Pancreas (tissue), 10 donors: Measurements from ENCODE around the gene CXCL12. TPM values are rescaled to one million over a fixed set of nuclear protein-coding genes. Genes with fewer than 3 reads are reported as not detected.

Experiments
- ATAC-seq, 4 donors: fragments of 200-7000 bp; cut with Tn5 transposase; one replicate each; pipeline versions ENCODE4 v1.8.0 to v1.9.1; 2020; ENCODE audit warnings: mild to moderate bottlenecking in 4 of 4, moderate library complexity in 4 of 4
- DNase-seq, 6 donors: peaks; one replicate each; pipeline ENCODE4 v3.0.0-alpha.2; 2020
- FAIRE-seq: peaks from 2 replicates; lab custom pipeline; 2012; peaks lifted over from hg19 to GRCh38; lab: Jason Lieb, UNC
- H3K27ac ChIP-seq, 4 donors: fragments of 200-600 bp; sonication (generic); 1 replicate in 3 of 4; 2 replicates in 1 of 4; pipeline versions ENCODE4 v1.5.0 to v1.8.0; 2020
- H3K27me3 ChIP-seq, 4 donors: fragments of 200-600 bp; one replicate each; pipeline ENCODE4 v1.8.0; 2021
- H3K36me3 ChIP-seq, 3 donors: fragments of 200-600 bp; sonication (generic) in 1 of 3; one replicate each; pipeline versions ENCODE4 v1.5.0 to v1.8.0; 2020 to 2021
- H3K4me1 ChIP-seq, 3 donors: fragments of 200-600 bp; one replicate each; pipeline ENCODE4 v1.8.0; 2021
- H3K4me3 ChIP-seq, 4 donors: fragments of 200-600 bp; sonication (generic) in 2 of 4; one replicate each; pipeline versions ENCODE4 v1.5.0 to v1.8.0; 2020 to 2021
- H3K9me3 ChIP-seq, 4 donors: fragments of 200-600 bp; one replicate each; pipeline ENCODE4 v1.8.0; 2021
- WGBS, 2 donors: extraction: QIAGEN DNeasy Blood & Tissue Kit; methylation state at CpG; one replicate each; pipeline ENCODE4 v1.1.7; 2013; 5-methylcytosine and 5-hydroxymethylcytosine counted together
- intact Hi-C, 3 donors: fragments of 100-400 bp; cut with DNase I; formaldehyde crosslinking; loops; one replicate each; pipeline versions ENCODE4 v1.11.1 to v1.14.2; 2022
- polyA plus RNA-seq, 2 donors: library from polyadenylated mRNA; stranded (reverse); fragments of 200-250 nt; gene quantifications; one replicate each; pipeline ENCODE4 v1.2.3, GENCODE V29; 2013
- total RNA-seq, 6 donors: library from RNA; stranded (reverse); fragmentation: NEBNext Ultra II Directional in 4 of 6; extraction: Animal tissue kit (Norgen Biotek cat#: 25700) in 4 of 6; gene quantifications; one replicate each; pipeline versions ENCODE4 v1.2.1 to v1.2.4, GENCODE V29; 2021 to 2023
- TF ChIP-seq, protein P1 (sequence below), 4 donors: fragments of 200-600 bp; sonication (generic) in 3 of 4; IDR thresholded peaks; one replicate each; pipeline versions ENCODE4 v1.5.0 to v1.8.0; 2021; ENCODE audit warnings: antibody characterized with exemption in 4 of 4
- donor health status: healthy with polysubstance abuse.
- donor health status: DM: no; HTN: no; CAD: no; lungs with moderate emphysema.
- donor health status: DM: no; HTN: no; CAD: no.
- donor health status: control.
- donor health status: control.
- donor health status: Bipolar disorder and iron deficiency.
- donor health status: DM: yes; HTN: yes; CAD: no.
- donor health status: DM: no; HTN: no; CAD: no.
- donor health status: DM: no; HTN: no; CAD: no.
- donor health status: DM: yes; HTN: yes; CAD: no.

CXCL12 gene
- total and polyA plus RNA-seq, 8 donors, result 35.9 to 131 (median 91.1) TPM

DNA sequence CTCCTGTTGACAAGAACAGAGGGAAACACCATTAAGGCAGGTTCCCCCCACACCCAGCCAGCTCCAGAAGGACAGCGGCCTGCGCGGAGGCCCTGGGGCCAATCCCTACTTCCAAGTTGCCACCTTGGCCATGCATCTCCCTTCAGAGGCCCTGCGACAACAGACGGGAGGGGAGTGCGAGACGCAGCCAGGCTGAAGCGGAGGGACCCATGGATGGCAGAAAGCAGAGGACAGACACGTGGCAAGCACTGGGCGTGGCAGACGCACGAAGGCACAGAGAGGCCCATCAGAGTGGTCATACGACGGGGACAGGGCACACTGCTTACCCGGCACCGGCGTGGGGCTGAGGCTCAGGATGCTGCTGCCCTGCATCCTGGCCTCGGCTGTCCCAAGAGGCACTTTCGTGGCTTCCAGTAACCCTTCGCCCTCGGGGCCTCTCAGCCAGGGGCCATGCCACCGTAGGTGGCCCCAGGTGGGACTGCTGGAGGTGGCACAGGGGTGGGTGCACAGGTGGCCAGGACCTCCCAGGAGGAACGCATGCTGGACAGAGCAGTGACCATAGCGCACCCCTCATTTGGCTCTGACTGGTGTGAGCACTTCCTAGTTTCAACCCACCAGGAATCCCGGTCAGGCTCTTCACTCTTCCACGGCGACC, 11.4 kb downstream of the CXCL12 start:
- intact Hi-C loops, result no loop called here
- Histone ChIP-seq H3K4me1 (peaks cover 0 to 4% (median 0%) of the 10 kb centered on the region in 3 donors), H3K27me3 (no peaks in the 10 kb centered on the region), H3K4me3 (no peak overlapping the region), H3K9me3 (no peaks in the 10 kb centered on the region), H3K27ac (peak overlapping the region in 1 of 4 donors; percentile 14), H3K36me3 (peaks cover 0 to 35% (median 17%) of the 10 kb centered on the region in 3 donors)
- ATAC-seq, result no peak
- 85 to 89% methylated on average over 27 of the region's 27 CpGs for WGBS, 2 donors
- no peak for DNase-seq
- no peak for FAIRE-seq
- TF ChIP-seq, protein P1, sequence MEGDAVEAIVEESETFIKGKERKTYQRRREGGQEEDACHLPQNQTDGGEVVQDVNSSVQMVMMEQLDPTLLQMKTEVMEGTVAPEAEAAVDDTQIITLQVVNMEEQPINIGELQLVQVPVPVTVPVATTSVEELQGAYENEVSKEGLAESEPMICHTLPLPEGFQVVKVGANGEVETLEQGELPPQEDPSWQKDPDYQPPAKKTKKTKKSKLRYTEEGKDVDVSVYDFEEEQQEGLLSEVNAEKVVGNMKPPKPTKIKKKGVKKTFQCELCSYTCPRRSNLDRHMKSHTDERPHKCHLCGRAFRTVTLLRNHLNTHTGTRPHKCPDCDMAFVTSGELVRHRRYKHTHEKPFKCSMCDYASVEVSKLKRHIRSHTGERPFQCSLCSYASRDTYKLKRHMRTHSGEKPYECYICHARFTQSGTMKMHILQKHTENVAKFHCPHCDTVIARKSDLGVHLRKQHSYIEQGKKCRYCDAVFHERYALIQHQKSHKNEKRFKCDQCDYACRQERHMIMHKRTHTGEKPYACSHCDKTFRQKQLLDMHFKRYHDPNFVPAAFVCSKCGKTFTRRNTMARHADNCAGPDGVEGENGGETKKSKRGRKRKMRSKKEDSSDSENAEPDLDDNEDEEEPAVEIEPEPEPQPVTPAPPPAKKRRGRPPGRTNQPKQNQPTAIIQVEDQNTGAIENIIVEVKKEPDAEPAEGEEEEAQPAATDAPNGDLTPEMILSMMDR (IDR thresholded peaks at IDR 0.05), result no peak

- H3K27ac ChIP-seq, result no peak overlapping the region
- TF ChIP-seq, protein P1 (IDR thresholded peaks at IDR 0.05), result no peak
- H3K36me3 ChIP-seq, result peaks cover 0 to 27% (median 17%) of the 10 kb centered on the region in 3 donors
- H3K9me3 ChIP-seq, result no peaks in the 10 kb centered on the region
- no peak for DNase-seq
- FAIRE-seq, result no peak
- intact Hi-C loops, result no loop called here
- ATAC-seq, result no peak
- WGBS, 2 donors, result 87 to 94% methylated on average over 5 of the region's 5 CpGs
- peaks cover 0 to 4% (median 0%) of the 10 kb centered on the region in 3 donors for H3K4me1 ChIP-seq
- no peak overlapping the region for H3K4me3 ChIP-seq
- H3K27me3 ChIP-seq, result no peaks in the 10 kb centered on the region
Observed at GRCh38 chr10:44372181-44372580, 12.7 kb downstream of the CXCL12 start.

DNA sequence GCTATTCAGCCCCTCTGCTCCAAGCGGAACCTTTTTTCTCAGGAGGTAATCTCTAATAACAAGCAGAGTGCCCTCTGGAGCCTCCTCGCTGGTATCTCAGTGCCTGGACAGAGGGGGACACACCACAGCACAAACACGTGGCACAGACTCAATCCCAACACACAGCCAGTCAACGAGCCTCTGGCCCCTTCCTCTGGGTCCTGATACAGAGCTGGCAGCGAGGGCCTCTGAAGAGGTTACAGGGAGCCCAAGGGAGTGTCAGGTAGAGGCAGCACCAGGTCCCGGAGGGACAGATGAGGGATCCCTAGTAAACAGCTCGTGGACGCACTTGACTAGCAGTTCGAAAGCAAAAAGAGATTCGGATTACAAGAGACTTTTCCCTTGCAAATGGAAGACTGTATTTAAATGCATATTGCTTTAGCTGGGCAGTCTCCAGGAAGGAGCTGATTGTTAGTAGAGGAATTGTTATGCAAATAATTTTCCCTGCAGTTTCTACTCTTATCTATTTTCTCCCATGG, 14.1 kb downstream of the CXCL12 start:
- H3K36me3 ChIP-seq, result peaks cover 0 to 21% (median 17%) of the 10 kb centered on the region in 3 donors
- TF ChIP-seq, protein P1 (IDR thresholded peaks at IDR 0.05), result no peak
- no peaks in the 10 kb centered on the region for H3K27me3 ChIP-seq
- 61 to 73% methylated on average over 10 of the region's 10 CpGs for WGBS, 2 donors
- peak in 1 of 4 donors; percentile 22 for ATAC-seq
- H3K27ac ChIP-seq, result no peak overlapping the region
- no peaks in the 10 kb centered on the region for H3K9me3 ChIP-seq
- H3K4me3 ChIP-seq, result no peak overlapping the region
- intact Hi-C loops, result no loop called here
- H3K4me1 ChIP-seq, result no peaks in the 10 kb centered on the region
- no peak for FAIRE-seq
- no peak for DNase-seq

DNA sequence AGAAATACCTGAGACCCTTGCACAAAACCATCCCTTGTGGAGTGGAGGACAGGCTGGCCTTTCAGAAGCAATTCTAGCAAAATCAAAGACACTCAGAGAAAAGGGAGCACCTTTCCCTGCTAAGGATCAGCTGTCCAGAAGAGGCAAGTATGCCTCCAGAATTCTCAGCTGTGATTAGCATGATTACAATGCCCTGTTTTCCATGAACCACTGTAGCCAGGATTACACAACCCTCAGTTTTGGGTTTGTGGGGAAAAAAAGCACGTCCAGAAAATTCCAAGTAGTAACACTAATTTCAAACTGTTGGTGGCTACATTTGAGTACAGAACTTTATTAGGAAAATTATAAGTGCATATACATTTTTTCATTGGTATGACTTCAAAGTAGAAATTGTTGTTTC, 15.0 kb downstream of the CXCL12 start:
- TF ChIP-seq, protein P1 (IDR thresholded peaks at IDR 0.05), result no peak
- Histone ChIP-seq H3K4me1 (no peaks in the 10 kb centered on the region), H3K27me3 (no peaks in the 10 kb centered on the region), H3K4me3 (no peak overlapping the region), H3K9me3 (no peaks in the 10 kb centered on the region), H3K36me3 (peaks cover 0 to 15% (median 8%) of the 10 kb centered on the region in 3 donors), H3K27ac (no peak overlapping the region)
- ATAC-seq (no peak), DNase-seq (no peak), FAIRE-seq (no peak)
- WGBS, 2 donors, result 68 to 78% methylated on average over 1 of the region's 1 CpG
- intact Hi-C loops, result no loop called here

DNA sequence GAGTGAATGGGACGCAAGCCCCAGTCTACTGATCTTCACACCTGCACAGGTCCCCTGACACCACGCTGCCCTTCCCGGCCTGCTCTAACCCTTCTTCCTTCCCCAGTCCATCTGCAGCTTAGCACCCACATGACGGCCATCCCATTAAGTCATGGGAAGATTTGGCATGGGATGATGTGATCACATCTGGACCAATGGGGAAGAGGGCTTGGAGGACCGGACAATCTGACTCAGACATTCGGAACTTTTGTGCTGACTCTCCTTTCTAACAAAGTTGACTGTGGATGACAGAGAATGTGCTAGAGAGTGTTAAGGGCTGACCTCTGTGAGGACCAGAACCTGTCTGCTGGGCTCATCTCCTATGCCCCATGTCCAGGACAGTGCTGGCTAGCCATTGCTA, 15.6 kb downstream of the CXCL12 start:
- Histone ChIP-seq H3K9me3 (no peaks in the 10 kb centered on the region), H3K4me3 (no peak overlapping the region), H3K4me1 (no peaks in the 10 kb centered on the region), H3K36me3 (peaks cover 0 to 14% (median 8%) of the 10 kb centered on the region in 3 donors), H3K27ac (no peak overlapping the region), H3K27me3 (no peaks in the 10 kb centered on the region)
- FAIRE-seq, result no peak
- DNase-seq, result no peak
- TF ChIP-seq, protein P1 (IDR thresholded peaks at IDR 0.05), result no peak
- intact Hi-C loops, result no loop called here
- 70 to 73% methylated on average over 6 of the region's 6 CpGs for WGBS, 2 donors
- peak in 1 of 4 donors; percentile 20 for ATAC-seq
